Type B pancreatic cell (in vitro differentiated cells): ENCODE results near the gene CAPN11. TPM values are rescaled to one million over a fixed set of nuclear protein-coding genes. Genes with fewer than 3 reads are reported as not detected.

Experiments used
- DNase-seq: peaks from one replicate; pipeline ENCODE4 v3.0.0; 2021; ENCODE audit warnings: mixed read lengths; ENCODE audit not compliant: unreplicated experiment; ENCODE audit errors: extremely low spot score
- H3K27ac Mint-ChIP-seq: 2 replicates; pipeline ENCODE4 v1.8.0; 2021; ENCODE audit warnings: mild to moderate bottlenecking, mixed read lengths
- H3K27me3 Mint-ChIP-seq: 2 replicates; pipeline ENCODE4 v1.8.0; 2021; ENCODE audit warnings: mixed read lengths
- H3K36me3 Mint-ChIP-seq: 2 replicates; pipeline ENCODE4 v1.8.0; 2021; ENCODE audit warnings: mixed read lengths
- H3K4me1 Mint-ChIP-seq: one replicate; pipeline ENCODE4 v1.8.0; 2021; ENCODE audit warnings: mixed read lengths; ENCODE audit not compliant: unreplicated experiment
- H3K4me3 Mint-ChIP-seq: 2 replicates; pipeline ENCODE4 v1.8.0; 2021; ENCODE audit warnings: mild to moderate bottlenecking, mixed read lengths
- H3K9me3 Mint-ChIP-seq: 2 replicates; pipeline ENCODE4 v1.8.0; 2021; ENCODE audit warnings: mixed read lengths
- total RNA-seq: library from RNA; stranded (reverse); gene quantifications from 2 replicates; pipeline ENCODE4 v1.2.1, GENCODE V29; 2021; ENCODE audit warnings: low replicate concordance
- TF ChIP-seq, protein P1 (sequence below): fragments of 200-600 bp; sonication (generic); conservative IDR thresholded peaks from 2 replicates; pipeline ENCODE4 v1.5.0; 2021; ENCODE audit warnings: antibody characterized with exemption, mild to moderate bottlenecking

Gene CAPN11
- total RNA-seq, 1 donor from 2014 or later: not detected

DNA sequence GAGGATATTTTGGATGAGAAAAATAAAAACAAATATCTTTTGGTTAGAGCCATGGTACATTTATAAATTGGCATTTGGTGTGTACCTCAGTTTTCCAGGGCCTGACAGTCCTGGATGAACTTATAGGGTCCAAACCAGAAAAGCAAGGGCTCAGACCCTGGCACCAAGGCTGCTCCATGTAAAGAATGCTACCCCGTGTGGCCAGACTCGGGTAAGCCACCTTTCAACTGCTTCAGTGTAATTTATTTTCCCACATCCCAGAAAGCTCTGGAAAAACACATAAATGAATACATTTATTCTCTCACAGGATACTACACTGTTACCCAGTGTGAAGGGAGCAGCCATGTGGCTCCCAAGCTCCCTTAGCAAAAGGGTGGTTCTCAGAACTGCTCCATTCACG is 45.2 kb upstream of the CAPN11 start:
- TF ChIP-seq, protein P1, sequence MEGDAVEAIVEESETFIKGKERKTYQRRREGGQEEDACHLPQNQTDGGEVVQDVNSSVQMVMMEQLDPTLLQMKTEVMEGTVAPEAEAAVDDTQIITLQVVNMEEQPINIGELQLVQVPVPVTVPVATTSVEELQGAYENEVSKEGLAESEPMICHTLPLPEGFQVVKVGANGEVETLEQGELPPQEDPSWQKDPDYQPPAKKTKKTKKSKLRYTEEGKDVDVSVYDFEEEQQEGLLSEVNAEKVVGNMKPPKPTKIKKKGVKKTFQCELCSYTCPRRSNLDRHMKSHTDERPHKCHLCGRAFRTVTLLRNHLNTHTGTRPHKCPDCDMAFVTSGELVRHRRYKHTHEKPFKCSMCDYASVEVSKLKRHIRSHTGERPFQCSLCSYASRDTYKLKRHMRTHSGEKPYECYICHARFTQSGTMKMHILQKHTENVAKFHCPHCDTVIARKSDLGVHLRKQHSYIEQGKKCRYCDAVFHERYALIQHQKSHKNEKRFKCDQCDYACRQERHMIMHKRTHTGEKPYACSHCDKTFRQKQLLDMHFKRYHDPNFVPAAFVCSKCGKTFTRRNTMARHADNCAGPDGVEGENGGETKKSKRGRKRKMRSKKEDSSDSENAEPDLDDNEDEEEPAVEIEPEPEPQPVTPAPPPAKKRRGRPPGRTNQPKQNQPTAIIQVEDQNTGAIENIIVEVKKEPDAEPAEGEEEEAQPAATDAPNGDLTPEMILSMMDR: peak; percentile 51
- H3K36me3 Mint-ChIP-seq: peaks cover 35% of the 10 kb centered on the region
- H3K4me3 Mint-ChIP-seq: no peak overlapping the region
- no peak for DNase-seq
- H3K27me3 Mint-ChIP-seq: no peaks in the 10 kb centered on the region
- no peak overlapping the region for H3K27ac Mint-ChIP-seq
- no peaks in the 10 kb centered on the region for H3K9me3 Mint-ChIP-seq
- H3K4me1 Mint-ChIP-seq: peaks cover 25% of the 10 kb centered on the region

DNA sequence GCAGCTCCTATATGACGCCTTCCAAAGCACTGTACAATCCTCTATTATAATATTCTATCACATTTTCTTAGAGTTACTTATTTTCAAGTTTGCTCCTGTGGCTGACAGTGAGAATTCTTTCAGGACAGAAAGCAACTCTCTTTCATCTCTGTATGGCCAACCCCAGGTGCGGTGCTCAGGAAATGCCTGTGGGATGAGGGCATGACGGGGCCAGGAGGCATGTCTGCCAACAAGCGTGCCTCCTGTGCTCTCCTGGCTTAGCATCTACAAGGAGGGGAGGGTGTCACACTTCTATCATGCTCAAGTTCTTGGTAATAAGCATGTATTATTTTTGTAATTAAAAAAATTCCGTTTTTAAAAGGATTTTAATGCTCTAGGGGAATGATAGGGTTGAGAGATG is 42.8 kb upstream of the CAPN11 start:
- no peaks in the 10 kb centered on the region for H3K27me3 Mint-ChIP-seq
- H3K27ac Mint-ChIP-seq: peak overlapping the region; percentile 81
- no peaks in the 10 kb centered on the region for H3K9me3 Mint-ChIP-seq
- TF ChIP-seq, protein P1: no peak
- DNase-seq: no peak
- peaks cover 28% of the 10 kb centered on the region for H3K36me3 Mint-ChIP-seq
- peaks cover 41% of the 10 kb centered on the region for H3K4me1 Mint-ChIP-seq
- no peak overlapping the region for H3K4me3 Mint-ChIP-seq

DNA sequence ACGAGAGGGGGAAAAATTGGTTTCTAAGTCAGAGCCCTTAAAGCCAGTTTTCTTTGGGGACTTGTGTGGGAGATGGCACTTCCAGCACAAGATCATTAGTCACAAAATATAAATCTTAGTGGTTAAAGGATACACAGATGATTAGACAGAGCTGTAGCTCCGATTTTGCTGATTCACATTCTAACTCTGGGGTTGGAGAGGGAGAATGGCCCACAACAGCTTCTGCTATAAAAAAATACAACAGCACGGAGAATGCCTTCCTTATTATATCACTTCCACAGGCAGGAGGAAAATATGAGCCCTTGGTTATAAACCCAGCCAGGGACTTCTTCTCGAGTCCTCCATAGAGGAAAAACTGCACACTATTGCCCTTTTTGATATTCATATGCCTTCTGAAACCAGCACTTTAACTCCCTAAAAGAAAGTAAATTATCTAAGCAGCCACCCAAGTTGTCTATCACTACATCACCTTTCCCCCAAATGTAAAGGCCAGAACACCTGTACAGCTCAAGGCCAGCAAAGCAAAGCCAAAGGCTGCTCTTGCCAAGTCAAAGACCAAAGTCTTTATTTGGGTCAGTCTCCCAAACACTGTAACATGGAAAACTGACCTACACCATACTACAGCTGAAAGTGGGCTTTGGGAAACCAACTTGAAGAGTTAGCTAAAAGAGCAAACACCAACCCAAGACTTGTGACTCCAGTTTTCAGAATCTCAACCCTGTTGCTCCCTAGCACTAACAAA is 41.8 kb upstream of the CAPN11 start:
- H3K27me3 Mint-ChIP-seq: no peaks in the 10 kb centered on the region
- TF ChIP-seq, protein P1: no peak
- DNase-seq: no peak
- no peaks in the 10 kb centered on the region for H3K9me3 Mint-ChIP-seq
- peaks cover 20% of the 10 kb centered on the region for H3K36me3 Mint-ChIP-seq
- peak overlapping the region; percentile 6 for H3K4me3 Mint-ChIP-seq
- H3K4me1 Mint-ChIP-seq: peaks cover 41% of the 10 kb centered on the region
- H3K27ac Mint-ChIP-seq: peak overlapping the region; percentile 81

DNA sequence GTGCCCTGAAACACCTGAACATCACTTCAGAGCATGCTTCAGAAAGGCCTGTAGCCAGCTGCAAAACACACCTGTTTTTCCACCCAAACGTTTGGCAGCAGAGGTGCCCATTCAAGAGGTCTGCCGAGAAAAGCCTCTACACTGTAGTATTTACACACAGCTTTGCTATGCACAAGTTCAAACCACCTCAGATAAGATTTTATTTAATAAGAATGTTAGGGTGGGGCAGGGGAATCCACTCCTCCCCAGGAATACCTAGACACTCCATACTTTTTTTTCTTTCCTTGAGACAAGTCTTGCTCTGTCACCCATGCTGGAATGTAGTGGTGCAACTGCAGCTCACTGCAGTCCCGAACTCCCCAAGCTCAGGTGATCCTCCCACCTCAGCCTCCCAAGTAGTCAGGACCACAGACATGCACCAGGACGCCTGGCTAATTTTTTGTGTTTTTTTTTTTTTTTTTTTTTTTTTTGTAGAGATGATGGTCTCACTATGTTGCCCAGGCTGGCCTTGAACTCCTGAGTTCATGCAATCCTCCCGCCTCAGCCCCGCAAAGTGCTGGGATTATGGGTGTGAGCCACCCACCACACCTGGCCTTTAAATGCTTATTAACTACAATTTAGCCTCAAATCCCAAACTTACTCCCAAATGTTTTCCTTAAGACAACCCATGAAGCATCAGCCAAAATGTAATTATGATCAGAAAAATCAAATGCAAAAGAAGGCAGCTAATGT is 41.1 kb upstream of the CAPN11 start:
- no peak for DNase-seq
- peak overlapping the region; percentile 81 for H3K27ac Mint-ChIP-seq
- TF ChIP-seq, protein P1: no peak
- H3K4me1 Mint-ChIP-seq: peaks cover 43% of the 10 kb centered on the region
- peaks cover 14% of the 10 kb centered on the region for H3K36me3 Mint-ChIP-seq
- H3K27me3 Mint-ChIP-seq: no peaks in the 10 kb centered on the region
- H3K9me3 Mint-ChIP-seq: no peaks in the 10 kb centered on the region
- H3K4me3 Mint-ChIP-seq: no peak overlapping the region

DNA sequence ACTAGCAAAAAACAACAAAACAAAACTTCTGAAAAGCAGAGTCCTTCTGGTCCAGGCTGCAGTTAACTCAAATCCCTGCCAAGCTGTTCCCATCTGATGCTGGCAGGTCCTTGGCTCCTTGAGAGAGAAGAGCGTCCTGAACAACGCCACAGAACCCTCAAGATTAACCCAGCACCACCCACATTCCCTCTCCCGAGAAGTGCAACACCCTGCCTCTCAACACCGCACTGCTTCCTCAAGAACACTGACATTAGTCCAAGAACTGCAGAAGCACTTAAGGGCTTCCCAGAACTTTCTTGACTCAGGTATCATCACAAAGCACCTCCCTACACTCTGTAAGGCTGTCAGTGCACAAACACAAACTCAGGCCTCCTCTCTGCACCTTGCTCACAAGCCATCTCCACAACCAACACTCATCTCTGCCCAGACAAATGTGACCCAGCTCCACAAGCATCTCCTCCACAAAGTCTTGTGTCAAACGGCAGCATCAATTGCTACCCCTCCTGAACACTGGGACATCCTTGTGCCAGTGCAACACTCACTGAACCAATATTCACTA is 38.8 kb upstream of the CAPN11 start:
- Mint-ChIP-seq H3K27me3 (no peaks in the 10 kb centered on the region), H3K4me1 (peaks cover 64% of the 10 kb centered on the region), H3K9me3 (no peaks in the 10 kb centered on the region), H3K4me3 (no peak overlapping the region), H3K27ac (peak overlapping the region; percentile 18), H3K36me3 (peaks cover 5% of the 10 kb centered on the region)
- TF ChIP-seq, protein P1: no peak
- DNase-seq: no peak
